ENCODE measurements around the gene CDC5L. TPM values are rescaled to one million over a fixed set of nuclear protein-coding genes. Genes with fewer than 3 reads are reported as not detected.

Gene CDC5L
- polyA plus RNA-seq, 1 of the 3 experiments (the other 2 are of a cell fraction) = 6.0 TPM

DNA sequence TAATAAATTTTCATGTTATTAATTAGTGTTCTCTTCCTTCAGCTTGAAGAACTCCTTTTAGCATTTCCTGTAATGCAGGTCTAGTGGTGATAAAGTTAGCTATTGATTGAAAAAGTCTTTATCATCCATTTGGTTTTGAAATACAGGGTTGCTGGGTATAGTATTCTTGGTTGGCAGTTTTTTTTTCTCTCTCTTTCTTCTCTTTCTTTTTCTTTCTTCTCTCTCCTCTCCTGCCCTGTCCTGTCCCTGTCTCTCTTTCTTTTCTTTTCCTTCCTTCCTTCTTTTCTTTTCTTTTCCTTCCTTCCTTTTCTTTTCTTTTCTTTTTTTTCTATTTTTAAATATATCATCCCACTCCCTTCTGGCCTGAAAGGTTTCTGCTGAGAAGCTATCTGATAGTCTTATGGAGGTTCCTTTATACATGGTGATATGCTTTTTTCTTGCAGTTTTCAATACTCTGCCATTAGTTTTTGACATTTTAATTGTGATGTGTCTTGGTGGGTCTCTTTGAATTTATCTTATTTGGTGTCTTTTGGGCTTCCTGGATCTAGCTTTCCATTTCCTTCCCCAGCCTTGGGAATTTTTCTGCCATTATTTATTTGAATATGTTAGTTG is 55.4 kb downstream of the CDC5L start:
- Histone ChIP-seq H3K4me3 (ENCODE audit: low read depth in 2 of 2, low read length in 1 of 2) (no peak overlapping the region), H3F3A (replicated peaks; ENCODE audit: insufficient read depth) (peaks cover 26% of the 10 kb centered on the region), H3K4me2 (no peak overlapping the region), H3K36me3 (replicated peaks in 1 of 2; ENCODE audit: control insufficient read depth in 1 of 2, insufficient read depth in 2 of 2, low read length in 1 of 2) (peaks cover 32 to 57% of the 10 kb centered on the region in 2 experiments), H4K20me1 (ENCODE audit: insufficient read depth) (no peaks in the 10 kb centered on the region), H3K27me3 (ENCODE audit: insufficient read depth) (no peaks in the 10 kb centered on the region), H3K9me2 (no peaks in the 10 kb centered on the region), H3K79me2 (ENCODE audit: insufficient read depth) (peaks cover 18% of the 10 kb centered on the region; the same call in 1 of the 2 replicates), H3K27ac (ENCODE audit: low read depth in 2 of 2, low read length in 1 of 2) (no peak overlapping the region), H2AFZ (ENCODE audit: low read depth) (no peak overlapping the region), H3K4me1 (ENCODE audit: control insufficient read depth in 1 of 2, insufficient read depth in 2 of 2, low read depth in 1 of 2, low read length in 1 of 2) (peaks cover 8 to 18% of the 10 kb centered on the region in 2 experiments), H3K9me3 (peaks cover 20% of the 10 kb centered on the region), H3K9ac (no peak overlapping the region)
- POLR2A ChIA-PET = no interaction called here
- DNase-seq = no peak
- no peak for TF ChIP-seq ZBTB33 (IDR thresholded peaks at IDR 0.05; ENCODE audit: borderline replicate concordance, low read depth)
- TF ChIP-seq RFX5 (IDR thresholded peaks at IDR 0.05; ENCODE audit: low read length) = no peak
- TF ChIP-seq USF1 (IDR thresholded peaks at IDR 0.05; ENCODE audit: borderline replicate concordance, low read depth) = no peak
- no peak for TF ChIP-seq CHD2 (IDR thresholded peaks at IDR 0.05; ENCODE audit: low read length, partially characterized antibody)
- no peak for TF ChIP-seq MXI1 (IDR thresholded peaks at IDR 0.05; ENCODE audit: low read depth, low read length)
- TF ChIP-seq MAX (IDR thresholded peaks at IDR 0.05; ENCODE audit: low read depth) = no peak
- TF ChIP-seq FOXJ3 (CRISPR knock-in tag; IDR thresholded peaks at IDR 0.05) = no peak
- TF ChIP-seq JUND (IDR thresholded peaks at IDR 0.05) = no peak
- TF ChIP-seq SIN3A (IDR thresholded peaks at IDR 0.05; ENCODE audit: borderline replicate concordance, low read depth, low read length) = no peak
- TF ChIP-seq FOSL2 (IDR thresholded peaks at IDR 0.05; ENCODE audit: borderline replicate concordance, low read depth) = no peak
- no peak for TF ChIP-seq MEF2A (IDR thresholded peaks at IDR 0.05; ENCODE audit: borderline replicate concordance, low read depth)
- TF ChIP-seq GATA2 (CRISPR knock-in tag; IDR thresholded peaks at IDR 0.05) = no peak
- TF ChIP-seq RCOR1 (IDR thresholded peaks at IDR 0.05; ENCODE audit: low read length) = no peak
- no peak for TF ChIP-seq EZH2phosphoT487 (IDR thresholded peaks at IDR 0.05; ENCODE audit: borderline replicate concordance, low read depth)
- no peak for TF ChIP-seq NFIC (IDR thresholded peaks at IDR 0.05; ENCODE audit: borderline replicate concordance)
- no peak for TF ChIP-seq SMC3 (IDR thresholded peaks at IDR 0.05; ENCODE audit: low read depth, low read length)
- no peak for TF ChIP-seq EP300 (IDR thresholded peaks at IDR 0.05; ENCODE audit: borderline replicate concordance in 1 of 2, low read depth in 1 of 2, low read length in 1 of 2)
- no peak for TF ChIP-seq FOXM1 (IDR thresholded peaks at IDR 0.05; ENCODE audit: low read depth)
- TF ChIP-seq POLR2AphosphoS5 (IDR thresholded peaks at IDR 0.05; ENCODE audit: low read depth, low read length) = no peak
- CTCF ChIA-PET = interaction anchor here (0.7 to 1.3 kb wide), 4 partner anchors 11 to 105 kb away, joined by 3 to 6 read pairs (median 4); no protein-coding TSS in a partner anchor

All from SK-N-SH (cell line).